Endometrium (tissue), 2 donors: Measurements from ENCODE around the gene PPFIA1.
"Not testable (repeated sequence)": the region's sequence is repeated elsewhere in the genome, so short reads cannot be mapped to it uniquely, and the experiment has no call there.

ENCODE experiments used
- FAIRE-seq: peaks from 2 replicates; lab custom pipeline; 2012; peaks lifted over from hg19 to GRCh38; lab: Jason Lieb, UNC
- donor health status: control.
- donor health status: control.

Gene PPFIA1

DNA sequence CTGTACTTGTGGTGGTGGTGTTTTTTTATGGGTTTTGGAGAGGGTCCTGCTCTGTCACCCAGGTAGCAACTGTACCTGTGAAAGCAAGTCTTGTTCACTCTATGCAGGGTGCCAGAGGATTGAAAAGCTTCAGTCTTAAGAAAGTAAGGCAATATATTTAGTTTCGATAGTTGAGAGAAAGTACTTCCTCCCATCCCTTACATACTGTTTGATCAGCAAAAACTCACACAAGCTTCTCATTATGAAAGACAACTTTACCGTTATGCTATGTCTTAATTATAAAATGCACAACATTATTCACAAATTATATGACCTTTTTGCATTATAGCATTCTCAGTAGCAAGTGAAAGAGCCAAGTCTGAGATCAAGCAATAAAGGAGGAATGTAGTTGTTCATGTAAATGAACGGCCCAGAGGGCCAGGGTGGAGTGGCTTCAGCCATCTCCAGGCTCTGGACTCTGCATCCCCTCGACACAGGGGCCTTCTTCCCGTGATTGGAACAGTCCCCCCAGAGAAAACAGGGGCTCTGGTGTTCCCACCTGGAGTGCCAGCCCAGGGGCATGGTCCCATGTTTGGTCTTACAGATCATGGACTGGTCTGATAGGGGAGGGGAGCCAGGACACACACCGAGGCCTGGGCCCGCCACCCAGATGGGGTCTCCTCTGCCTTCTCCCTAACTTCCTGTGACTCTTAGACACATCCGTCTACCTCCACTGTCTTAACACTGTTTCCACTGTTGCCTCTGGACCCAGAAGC lies 89.1 kb downstream of the PPFIA1 start:
- no peak for FAIRE-seq

DNA sequence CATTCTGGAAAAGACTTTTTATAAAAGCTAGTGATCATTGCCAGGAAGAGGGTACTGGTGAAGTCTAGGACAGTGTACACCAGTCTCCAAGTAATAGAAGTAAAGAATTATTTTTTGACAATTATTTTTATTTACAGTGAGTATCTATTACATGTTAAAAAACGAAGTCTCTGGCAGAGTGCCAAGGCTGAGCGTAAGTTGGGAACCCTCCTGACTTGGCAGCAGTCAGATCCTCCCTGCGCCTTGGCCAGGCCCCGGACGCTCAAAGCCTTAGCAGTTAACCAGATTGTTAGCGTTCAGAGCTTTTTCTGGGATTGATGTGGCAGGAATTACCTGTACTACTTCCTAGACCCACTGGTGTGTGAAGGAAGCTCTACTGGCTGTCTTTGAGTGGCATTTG lies 89.7 kb downstream of the PPFIA1 start:
- FAIRE-seq = no peak

DNA sequence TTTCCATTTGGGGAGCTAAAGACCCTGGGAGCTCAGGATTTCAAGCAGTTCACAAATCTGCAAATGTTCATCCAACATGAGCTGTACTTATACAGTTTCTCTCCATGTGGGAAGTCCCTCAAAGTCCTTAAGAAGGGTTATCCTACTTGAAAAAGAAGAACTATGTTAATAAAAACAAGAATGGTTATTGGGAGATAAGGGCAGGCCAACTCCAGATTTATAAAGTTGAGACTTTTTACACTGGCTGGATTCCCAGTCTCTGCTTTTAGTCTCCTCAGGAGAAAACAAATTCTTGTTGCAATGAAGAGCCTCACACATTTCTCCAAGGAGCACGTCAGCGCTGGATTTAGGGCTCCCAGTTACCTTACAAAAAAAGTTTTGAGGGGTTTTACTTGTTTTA lies 93.7 kb downstream of the PPFIA1 start:
- FAIRE-seq = peak; percentile 68

DNA sequence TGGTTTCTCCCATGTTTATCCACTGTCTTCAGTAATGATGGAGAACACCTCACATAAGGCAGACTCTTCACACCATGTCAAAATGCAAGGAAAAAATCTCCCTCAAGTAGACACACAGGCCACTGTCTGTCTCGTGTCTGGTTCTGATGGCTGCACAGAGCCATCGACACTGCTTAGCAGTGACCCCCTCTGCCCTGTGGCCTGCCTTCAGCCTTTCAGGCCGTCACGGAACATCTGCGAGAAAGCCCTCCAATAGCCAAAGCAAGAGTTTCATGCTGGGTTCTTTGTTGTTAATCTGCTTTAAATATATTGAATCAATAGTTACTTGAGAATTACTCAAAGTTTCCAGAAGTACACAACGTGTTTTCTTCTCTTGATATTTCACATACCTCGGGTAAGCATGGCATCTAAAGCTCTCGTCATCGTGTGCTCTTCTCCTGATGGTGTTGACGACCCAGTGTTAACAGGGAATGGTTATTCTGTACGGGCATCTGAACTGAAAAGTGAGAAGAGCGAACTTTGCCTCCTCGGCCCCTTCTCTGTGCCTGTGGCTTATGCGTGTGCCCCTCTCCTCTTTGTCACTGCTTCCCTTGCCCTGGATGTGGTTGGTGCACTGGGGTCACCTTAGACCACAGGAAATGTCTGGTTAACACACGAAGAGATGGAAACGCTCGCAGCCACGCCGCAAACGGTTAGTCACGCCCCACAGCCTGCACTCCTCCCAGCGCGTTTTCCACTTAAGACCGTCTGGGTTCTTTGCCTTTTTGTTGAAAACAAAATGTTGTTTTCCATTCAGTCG lies 94.5 kb downstream of the PPFIA1 start:
- no peak for FAIRE-seq

DNA sequence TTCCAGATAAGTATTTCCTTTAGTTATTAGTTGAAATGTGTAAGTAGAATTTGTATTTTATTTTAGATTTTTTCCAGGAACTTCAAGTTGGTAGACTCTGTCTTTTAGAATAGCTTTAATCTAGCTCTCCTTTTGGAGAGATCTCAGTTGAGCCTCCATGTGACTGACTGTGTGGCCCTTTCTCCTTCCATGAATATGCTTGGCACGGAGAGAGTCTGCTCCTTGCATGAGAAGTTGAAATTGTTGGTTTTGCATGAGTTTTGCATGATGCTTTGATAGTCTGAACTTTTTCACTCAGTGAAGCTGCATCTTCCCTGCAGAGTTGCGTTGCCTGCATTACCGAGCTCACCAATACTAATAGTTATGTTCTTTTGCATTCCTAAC lies 95.0 kb downstream of the PPFIA1 start:
- FAIRE-seq = no peak

DNA sequence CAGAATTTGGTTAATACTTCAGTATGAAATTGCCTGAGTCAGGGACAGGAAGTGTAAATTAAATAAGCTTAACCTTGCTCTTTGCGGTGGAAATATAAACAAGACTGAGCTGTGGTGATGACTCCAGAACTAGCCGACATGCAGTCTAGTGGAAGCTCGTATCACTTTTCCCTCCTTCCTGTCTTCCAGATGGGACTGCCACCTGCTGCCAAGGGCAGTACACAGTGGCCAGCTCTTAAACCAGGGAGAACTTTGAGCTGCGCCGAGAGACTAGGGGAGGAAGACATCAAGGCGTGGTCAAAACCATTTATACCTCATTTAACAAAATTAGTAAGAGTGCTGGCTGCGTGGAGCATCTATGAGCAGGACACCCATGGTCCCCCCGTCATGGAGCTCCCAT lies 96.6 kb downstream of the PPFIA1 start:
- FAIRE-seq = no peak

DNA sequence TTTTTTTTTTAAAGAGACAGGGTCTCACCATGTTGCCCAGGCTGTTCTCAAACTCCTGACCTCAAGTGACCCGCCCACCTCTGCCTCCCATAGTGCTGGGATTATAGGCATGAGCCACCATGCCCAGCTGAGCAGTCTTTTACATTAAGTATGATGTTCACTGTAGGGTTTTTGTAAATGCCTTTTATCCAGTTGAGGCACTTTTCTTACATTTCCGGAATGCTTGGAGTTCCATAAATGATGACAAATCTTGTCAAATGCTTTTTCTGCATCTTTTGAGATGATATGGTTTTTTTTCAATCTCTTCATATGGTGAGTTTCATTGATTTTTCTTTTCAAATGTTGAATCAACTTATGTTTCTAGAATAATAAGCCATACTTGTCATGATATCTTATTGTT lies 98.5 kb downstream of the PPFIA1 start:
- no peak for FAIRE-seq

DNA sequence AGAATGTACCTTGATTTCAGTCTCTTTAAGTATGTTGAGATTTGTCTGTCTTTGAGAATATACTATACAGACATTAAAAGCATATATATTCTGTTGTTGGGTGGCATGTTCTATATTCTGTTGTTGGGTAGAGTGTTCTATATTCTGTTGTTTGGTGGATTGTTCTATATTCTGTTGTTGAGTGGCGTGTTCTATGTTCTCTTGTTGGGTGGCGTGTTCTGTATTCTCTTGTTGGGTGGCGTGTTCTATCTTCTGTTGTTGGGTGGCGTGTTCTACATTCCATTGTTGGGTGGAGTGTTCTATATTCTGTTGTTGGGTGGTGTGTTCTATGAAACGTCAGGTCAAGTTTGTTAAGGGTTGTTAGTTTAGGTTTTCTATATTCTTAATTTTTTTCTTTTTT lies 100.8 kb downstream of the PPFIA1 start:
- no peak for FAIRE-seq

DNA sequence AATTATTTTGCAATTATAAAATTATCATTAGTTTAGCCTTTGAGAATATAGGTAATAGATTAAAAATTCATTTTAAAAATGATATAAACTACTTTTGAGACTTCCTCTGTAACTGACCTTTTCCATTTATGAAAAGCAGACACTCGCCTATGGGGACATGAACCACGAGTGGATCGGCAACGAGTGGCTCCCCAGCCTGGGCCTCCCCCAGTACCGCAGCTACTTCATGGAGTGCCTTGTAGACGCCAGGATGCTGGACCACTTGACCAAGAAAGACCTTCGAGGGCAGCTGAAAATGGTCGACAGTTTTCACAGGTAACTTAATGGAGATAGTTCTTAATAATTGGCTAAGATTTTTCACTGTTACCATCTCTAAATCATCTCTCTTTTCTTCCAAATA lies 101.6 kb downstream of the PPFIA1 start:
- FAIRE-seq = no peak

DNA sequence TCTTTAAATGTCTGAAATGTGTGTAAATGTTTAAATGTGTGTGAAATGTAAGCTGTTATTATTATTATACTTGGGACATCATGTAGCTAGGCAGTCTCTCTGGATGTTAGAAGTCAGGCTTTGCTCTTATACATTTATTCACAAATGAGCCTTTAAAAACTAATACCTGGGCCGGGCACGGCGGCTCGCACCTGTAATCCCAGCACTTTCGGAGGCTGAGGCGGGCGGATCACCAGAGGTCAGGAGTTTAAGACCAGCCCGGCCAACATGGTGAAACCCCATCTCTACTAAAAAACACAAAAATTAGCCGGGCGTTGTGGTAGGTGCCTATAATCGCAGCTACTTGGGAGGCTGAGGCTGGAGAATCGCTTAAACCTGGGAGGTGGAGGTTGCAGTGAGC lies 106.1 kb downstream of the PPFIA1 start:
- no peak for FAIRE-seq

DNA sequence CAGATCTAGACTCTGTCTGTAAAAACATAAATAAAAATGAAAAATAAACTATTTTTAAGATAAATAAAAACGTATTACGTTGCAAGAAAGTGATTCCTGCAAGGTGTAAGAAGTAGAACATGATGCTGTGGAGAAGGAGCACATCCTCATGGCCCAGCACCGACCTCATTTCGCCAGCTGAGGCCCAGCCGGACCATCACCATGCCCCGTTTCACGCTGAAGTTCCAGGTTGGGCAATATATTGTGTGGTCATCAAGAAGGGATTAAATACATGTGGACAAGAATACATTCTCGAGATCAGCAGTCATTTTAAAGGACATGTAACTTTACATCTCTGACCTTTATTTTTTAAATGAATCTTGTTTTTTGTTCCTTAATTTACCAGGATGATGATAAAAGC lies 107.2 kb downstream of the PPFIA1 start:
- no peak for FAIRE-seq

DNA sequence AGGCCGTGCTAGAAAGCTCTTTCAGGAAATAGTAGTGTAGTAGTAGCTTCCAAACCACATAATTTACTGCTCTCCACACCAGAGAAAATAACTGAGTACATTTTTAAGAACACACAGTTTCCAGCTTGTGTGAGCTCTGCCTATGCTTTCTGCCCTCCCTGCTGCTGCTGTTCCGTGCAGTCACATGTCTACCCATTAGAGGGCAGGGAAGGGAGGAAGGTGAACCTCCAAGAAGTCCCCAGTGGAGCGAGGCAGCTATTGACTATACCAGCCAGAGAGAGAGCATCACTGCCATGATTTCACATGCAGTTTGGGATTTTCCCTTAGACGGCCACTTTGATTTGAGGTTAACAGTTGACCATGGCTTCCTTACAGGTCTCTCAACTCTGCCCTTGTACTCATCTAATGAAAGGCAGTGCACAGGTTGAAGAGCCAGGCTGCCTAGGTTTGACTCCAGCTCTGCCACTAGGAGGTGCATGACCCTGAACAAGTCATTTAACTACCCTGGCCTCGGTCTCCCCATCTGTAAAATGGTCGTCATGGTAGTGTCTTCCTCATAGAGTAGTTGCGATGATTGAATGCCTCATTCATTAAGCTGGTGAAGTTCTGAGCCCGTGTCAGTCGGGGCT lies 108.1 kb downstream of the PPFIA1 start:
- FAIRE-seq = no peak

DNA sequence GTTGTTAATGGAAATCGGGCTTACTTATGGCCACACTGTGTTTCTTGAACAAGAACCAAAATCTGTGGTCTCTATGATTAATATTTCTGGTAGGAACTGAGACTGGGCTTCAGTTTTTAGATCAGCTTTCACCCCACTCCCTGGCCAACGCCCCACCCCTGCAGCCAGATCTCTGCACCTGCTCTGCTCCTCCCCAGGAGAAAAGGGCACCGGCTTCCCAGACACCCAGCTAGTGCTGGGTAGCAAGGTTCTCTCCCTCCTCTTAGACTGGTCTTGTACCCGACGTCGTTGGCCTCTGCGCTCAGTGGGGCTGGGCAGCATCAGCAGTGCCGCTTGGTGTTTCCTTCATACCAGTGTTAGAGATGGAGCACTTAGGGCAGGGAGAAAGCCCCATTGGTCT lies 110.9 kb downstream of the PPFIA1 start:
- FAIRE-seq = no peak

DNA sequence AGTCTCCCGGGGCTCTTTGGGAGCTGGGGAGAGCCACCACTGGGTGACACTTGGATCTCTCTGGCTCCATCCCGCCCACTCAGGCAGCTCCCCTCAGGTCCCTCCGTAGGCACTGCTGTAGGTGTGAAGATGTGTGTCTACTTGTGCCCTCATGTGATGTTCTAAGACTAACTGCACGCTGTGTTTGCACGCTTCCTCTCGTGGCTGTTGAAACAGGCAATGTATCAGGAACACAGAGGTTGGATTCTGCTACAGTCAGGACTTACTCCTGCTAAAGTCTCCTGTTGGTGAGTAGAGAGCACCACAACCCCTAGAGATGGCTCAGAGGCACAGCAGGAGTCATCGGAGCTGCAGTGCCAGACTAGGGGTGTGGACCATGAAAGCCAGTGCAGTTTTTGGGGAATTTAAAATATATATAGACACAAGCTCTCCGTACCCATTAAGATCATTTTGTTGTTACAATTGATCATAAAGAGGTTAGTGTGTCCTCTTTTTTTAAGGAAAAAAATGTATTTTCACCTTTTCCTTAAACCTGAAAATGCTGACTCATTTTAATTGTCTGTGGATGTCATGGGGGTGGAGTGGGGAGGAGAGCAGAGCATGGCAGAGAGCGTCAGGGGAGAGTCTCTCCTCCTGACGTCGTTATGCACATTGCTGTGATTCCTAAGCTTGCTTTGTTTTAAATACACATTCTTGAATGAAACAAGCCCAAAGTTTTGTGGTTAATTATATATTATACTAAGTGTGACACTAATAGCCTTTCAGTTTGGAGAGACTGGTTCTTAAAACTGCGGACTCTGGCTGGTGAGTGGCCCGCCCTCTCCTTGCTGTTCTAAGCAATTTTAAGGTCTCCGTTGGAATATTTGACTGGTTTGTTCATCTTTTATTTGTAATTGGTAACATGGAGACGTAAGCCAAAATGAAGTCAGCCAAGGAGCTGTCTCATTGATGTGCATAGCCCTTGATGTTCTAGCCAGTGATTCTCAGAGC lies 111.7 kb downstream of the PPFIA1 start:
- FAIRE-seq = peak; percentile 21

DNA sequence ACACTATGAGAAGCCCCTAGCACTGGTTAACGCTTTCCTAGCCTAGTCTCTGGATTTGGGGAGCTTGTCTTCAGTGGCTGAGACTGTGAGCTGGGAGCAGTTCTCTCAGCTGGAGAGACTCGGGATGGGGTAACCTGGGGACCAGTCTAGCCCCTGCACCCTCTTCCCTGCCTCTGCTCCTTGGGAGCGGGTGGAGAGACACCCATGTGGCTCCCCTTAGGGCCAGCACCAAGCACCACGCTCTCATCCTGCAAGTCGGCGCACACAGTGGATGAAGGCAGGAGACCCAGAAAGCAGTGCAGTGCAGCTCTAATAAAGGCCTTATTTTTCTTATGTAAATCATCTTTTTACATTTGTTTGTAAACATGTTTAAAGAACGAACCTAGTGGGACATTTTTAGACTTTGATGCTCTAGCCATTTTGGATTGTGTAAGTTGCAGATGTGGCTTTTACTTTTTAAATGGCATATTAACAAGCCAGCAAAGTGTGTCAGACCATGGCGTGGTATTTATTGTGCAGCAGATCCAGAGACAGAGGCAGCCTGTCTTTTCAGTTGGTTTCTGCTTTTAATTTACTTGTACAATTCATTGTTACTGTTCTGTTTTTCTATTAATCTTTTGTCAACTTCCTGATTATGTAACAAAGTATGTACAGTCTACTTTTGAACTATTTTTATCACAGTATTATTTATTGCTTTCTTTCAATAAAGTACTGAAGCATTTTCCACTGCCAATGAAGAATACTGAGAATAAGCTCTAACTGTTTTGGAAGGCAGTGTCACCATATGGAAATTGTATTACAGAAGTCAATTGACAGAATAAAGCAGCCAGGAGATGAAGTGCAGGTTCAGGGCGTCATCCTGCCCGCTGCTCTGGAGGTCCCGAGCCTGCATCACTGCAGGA lies 113.4 kb downstream of the PPFIA1 start:
- FAIRE-seq = no peak

DNA sequence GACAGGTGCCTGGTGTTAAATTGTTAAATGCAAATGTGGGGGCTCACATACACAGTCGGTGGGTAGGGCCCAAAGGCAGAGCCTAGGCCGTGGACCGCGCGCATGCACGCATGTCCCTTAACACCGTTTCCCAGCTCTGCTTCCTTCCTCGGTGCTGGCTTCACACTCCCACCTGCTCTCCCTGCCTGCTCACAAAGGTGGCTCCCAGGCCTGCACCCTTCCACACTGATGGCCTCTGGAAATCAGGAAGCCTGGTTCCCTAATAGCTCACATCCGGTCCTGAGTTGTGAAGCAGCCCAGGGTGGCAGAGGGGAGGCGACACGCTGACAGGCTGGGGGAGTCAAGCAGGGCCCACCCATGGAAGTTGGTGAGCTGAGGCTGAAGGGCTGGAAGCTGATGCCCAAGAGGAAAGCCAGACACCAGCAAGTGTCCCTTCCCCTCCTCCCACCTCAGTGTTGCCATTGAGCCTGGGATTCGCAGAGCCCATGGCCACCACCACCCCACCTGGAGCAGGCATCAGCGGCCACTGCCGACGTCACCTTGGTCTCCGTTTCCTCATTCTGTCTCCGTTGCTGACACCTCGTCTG lies 114.2 kb downstream of the PPFIA1 start:
- FAIRE-seq = no peak

DNA sequence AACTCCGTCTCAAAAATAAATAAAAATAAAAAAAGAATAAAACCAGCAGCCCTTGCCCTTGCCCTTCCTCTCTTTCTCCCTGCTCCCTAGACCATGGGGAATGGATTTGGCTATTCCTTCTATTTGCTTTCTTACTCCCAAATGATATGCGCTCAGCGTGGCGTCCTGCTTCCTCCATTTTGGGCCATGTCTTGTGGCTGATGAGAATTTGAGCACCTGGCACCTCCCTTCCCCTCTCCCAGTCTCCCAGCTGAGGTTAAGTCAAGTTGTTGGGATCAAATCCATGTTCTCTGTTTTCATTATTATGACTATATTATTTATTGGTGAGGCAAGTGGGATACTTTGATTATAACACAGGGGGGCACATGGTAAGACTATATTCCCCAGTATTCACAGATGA lies 117.1 kb downstream of the PPFIA1 start:
- no peak for FAIRE-seq

DNA sequence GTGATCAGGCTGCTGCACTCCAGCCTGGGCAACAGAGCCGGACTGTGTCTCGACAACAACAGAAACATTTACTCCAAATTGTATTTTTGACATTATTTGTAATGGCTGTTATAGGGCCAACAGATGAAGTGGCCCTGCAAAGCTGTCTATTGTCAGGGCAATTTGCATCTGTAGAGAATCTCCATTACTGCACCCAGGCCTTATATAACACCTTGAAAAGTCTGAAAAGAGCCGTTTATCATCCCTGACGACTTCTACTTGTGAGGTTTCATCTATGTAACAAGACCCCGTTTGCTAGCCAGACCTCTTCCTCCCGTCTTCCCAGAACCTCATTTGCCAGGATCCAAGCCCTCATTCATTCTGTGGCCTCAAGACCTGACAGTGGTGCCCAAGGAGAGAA lies 118.7 kb downstream of the PPFIA1 start:
- FAIRE-seq = no peak

DNA sequence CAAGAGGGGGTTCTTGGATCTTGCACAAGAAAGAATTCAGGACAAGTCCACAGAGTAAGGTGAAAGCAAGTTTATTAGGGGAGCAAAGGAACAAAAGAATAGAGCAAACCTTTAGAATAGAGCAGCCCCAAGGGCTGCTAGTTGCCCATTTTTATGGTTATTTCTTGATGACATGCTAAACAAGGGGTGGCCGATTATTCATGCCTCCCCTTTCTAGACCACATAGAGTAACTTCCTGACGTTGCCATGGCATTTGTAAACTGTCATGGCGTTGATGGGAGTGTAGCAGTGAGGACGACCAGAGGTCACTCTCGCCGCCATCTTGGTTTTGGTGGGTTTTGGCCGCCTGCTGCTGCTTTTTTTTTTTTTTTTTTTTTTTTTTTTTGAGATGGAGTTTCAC lies 120.4 kb downstream of the PPFIA1 start:
- not testable (repeated sequence) for FAIRE-seq

DNA sequence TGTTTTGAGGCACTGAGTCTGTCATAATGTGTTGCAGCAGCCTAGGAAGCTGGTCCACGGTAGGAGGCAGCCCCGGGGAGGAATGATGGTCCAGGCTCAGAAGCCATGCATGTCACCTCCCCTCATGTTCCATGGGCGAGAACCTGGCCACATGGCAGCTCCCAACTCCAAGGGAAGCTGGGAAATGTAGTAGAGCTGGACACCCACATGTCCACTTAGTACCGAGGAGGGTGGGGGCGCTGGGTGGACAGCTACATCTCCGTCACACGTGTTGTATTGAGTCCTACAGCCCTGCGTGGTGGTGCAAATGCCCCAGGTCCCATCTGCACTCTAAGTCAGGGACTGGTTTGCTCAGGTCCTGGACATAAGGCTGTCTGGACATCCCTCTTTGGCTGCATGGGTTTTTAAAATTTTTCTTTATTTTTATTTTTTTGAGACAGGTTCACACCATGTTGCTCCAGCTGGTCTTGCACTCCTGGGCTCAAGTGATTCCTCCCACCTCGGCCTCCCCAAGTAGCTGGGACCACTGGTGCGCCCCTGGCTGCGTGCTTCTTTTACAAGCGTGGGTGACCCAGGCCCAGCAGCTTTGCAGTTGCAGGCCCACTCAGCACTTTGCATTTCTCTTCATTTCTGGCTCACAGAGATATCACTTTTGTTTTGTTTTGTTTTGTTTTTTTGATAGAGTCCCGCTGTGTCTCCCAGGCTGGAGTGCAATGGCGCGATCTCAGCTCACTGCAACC lies 123.9 kb downstream of the PPFIA1 start:
- no peak for FAIRE-seq
